GM06990 (cell line): ENCODE data around the gene ADAMTS17.

Experiments
- DNase-seq: peaks from one replicate; pipeline ENCODE4 v3.0.0-alpha.2; 2011; ENCODE audit not compliant: insufficient read length; ENCODE audit errors: extremely low read depth
- H3K27me3 ChIP-seq: replicated peaks from 2 replicates; pipeline ENCODE4 v1.6.0; 2011; ENCODE audit warnings: low read length; ENCODE audit not compliant: control insufficient read depth, insufficient read depth
- H3K36me3 ChIP-seq: 2 replicates; pipeline ENCODE4 v1.5.1; 2011; ENCODE audit warnings: low read length; ENCODE audit not compliant: control insufficient read depth, insufficient read depth
- H3K4me3 ChIP-seq: replicated peaks from 2 replicates; pipeline ENCODE4 v1.5.1; 2011; ENCODE audit warnings: low read depth, mild to moderate bottlenecking, control low read depth, low read length
- CTCF ChIP-seq: IDR thresholded peaks from 2 replicates; pipeline ENCODE4 v1.5.1; 2011; ENCODE audit warnings: low read length, control low read depth, mild to moderate bottlenecking, inconsistent platforms; ENCODE audit not compliant: insufficient read depth, poor library complexity, severe bottlenecking

ADAMTS17 gene

GRCh38 chr15:100058458-100058857, 283.3 kb downstream of the ADAMTS17 start:
- Histone ChIP-seq H3K36me3 (no peaks in the 10 kb centered on the region), H3K4me3 (no peak overlapping the region), H3K27me3 (no peaks in the 10 kb centered on the region; the same call in 1 of the 2 replicates)
- TF ChIP-seq CTCF, result no peak
- no peak for DNase-seq

GRCh38 chr15:100057281-100057680, 284.5 kb downstream of the ADAMTS17 start:
- no peak for TF ChIP-seq CTCF
- H3K36me3 ChIP-seq, result no peaks in the 10 kb centered on the region
- no peak overlapping the region for H3K4me3 ChIP-seq
- H3K27me3 ChIP-seq, result no peaks in the 10 kb centered on the region; the same call in none of the 2 replicates
- no peak for DNase-seq

GRCh38 chr15:100056411-100057072, 285.2 kb downstream of the ADAMTS17 start:
- no peaks in the 10 kb centered on the region; the same call in none of the 2 replicates for H3K27me3 ChIP-seq
- no peak for TF ChIP-seq CTCF
- no peaks in the 10 kb centered on the region for H3K36me3 ChIP-seq
- no peak for DNase-seq
- no peak overlapping the region for H3K4me3 ChIP-seq

- Histone ChIP-seq H3K27me3 (no peaks in the 10 kb centered on the region; the same call in none of the 2 replicates), H3K36me3 (no peaks in the 10 kb centered on the region), H3K4me3 (no peak overlapping the region)
- DNase-seq, result no peak
- no peak for TF ChIP-seq CTCF
These were observed 286.0 kb downstream of the ADAMTS17 start for GRCh38 chr15:100055821-100056220.

GRCh38 chr15:100054539-100054938, 287.2 kb downstream of the ADAMTS17 start:
- Histone ChIP-seq H3K36me3 (no peaks in the 10 kb centered on the region), H3K4me3 (no peak overlapping the region), H3K27me3 (no peaks in the 10 kb centered on the region; the same call in none of the 2 replicates)
- TF ChIP-seq CTCF, result no peak
- no peak for DNase-seq
